ENCODE measurements around the gene SRL. TPM values are rescaled to one million over a fixed set of nuclear protein-coding genes. Genes with fewer than 3 reads are reported as not detected.

The SRL gene
- polyA plus RNA-seq, 1 of the 3 experiments (the other 2 are of a cell fraction) = not detected

GRCh38 chr16:4176906-4177417 is 64.9 kb downstream of the SRL start:
- Histone ChIP-seq H3K4me1 (ENCODE audit: control insufficient read depth in 1 of 2, insufficient read depth in 2 of 2, low read depth in 1 of 2, low read length in 1 of 2) (peaks cover 0 to 4% of the 10 kb centered on the region in 2 experiments; a peak in 2 of 4 replicates), H3K9me2 (no peaks in the 10 kb centered on the region), H3K9ac (no peak overlapping the region), H3K27ac (ENCODE audit: low read depth in 2 of 2, low read length in 1 of 2) (no peak overlapping the region), H3K36me3 (replicated peaks in 1 of 2; ENCODE audit: control insufficient read depth in 1 of 2, insufficient read depth in 2 of 2, low read length in 1 of 2) (no peaks in the 10 kb centered on the region), H3F3A (replicated peaks; ENCODE audit: insufficient read depth) (peaks cover 7% of the 10 kb centered on the region), H3K4me2 (no peak overlapping the region), H3K27me3 (ENCODE audit: insufficient read depth) (no peaks in the 10 kb centered on the region), H4K20me1 (ENCODE audit: insufficient read depth) (no peaks in the 10 kb centered on the region), H3K79me2 (ENCODE audit: insufficient read depth) (no peaks in the 10 kb centered on the region), H3K9me3 (no peaks in the 10 kb centered on the region), H3K4me3 (ENCODE audit: low read depth in 2 of 2, low read length in 1 of 2) (no peak overlapping the region), H2AFZ (ENCODE audit: low read depth) (no peak overlapping the region)
- peak; percentile 35 for TF ChIP-seq FOSL2 (IDR thresholded peaks at IDR 0.05; ENCODE audit: borderline replicate concordance, low read depth)
- no peak for TF ChIP-seq NFIC (IDR thresholded peaks at IDR 0.05; ENCODE audit: borderline replicate concordance)
- ChIA-PET CTCF (interaction anchor here (0.6 to 2.5 kb wide), 2 partner anchors 25 to 194 kb away, joined by 3 to 6 read pairs; no protein-coding TSS in a partner anchor), POLR2A (no interaction called here)
- 43% methylated on average over 5 of the region's 5 CpGs for WGBS (ENCODE audit: low lambda C conversion rate)
- no peak for DNase-seq

GRCh38 chr16:4175849-4176248 is 66.0 kb downstream of the SRL start:
- Histone ChIP-seq H3K9me2 (no peaks in the 10 kb centered on the region), H3K4me2 (no peak overlapping the region), H3K9me3 (no peaks in the 10 kb centered on the region), H3K9ac (no peak overlapping the region), H3K4me3 (ENCODE audit: low read depth in 2 of 2, low read length in 1 of 2) (no peak overlapping the region), H3K79me2 (ENCODE audit: insufficient read depth) (no peaks in the 10 kb centered on the region), H4K20me1 (ENCODE audit: insufficient read depth) (no peaks in the 10 kb centered on the region), H3K27ac (ENCODE audit: low read depth in 2 of 2, low read length in 1 of 2) (no peak overlapping the region), H3K4me1 (ENCODE audit: control insufficient read depth in 1 of 2, insufficient read depth in 2 of 2, low read depth in 1 of 2, low read length in 1 of 2) (peaks cover 0 to 4% of the 10 kb centered on the region in 2 experiments; a peak in 2 of 4 replicates), H3K36me3 (replicated peaks in 1 of 2; ENCODE audit: control insufficient read depth in 1 of 2, insufficient read depth in 2 of 2, low read length in 1 of 2) (no peaks in the 10 kb centered on the region), H3F3A (replicated peaks; ENCODE audit: insufficient read depth) (peaks cover 2% of the 10 kb centered on the region), H2AFZ (ENCODE audit: low read depth) (no peak overlapping the region), H3K27me3 (ENCODE audit: insufficient read depth) (no peaks in the 10 kb centered on the region)
- TF ChIP-seq, protein P1, sequence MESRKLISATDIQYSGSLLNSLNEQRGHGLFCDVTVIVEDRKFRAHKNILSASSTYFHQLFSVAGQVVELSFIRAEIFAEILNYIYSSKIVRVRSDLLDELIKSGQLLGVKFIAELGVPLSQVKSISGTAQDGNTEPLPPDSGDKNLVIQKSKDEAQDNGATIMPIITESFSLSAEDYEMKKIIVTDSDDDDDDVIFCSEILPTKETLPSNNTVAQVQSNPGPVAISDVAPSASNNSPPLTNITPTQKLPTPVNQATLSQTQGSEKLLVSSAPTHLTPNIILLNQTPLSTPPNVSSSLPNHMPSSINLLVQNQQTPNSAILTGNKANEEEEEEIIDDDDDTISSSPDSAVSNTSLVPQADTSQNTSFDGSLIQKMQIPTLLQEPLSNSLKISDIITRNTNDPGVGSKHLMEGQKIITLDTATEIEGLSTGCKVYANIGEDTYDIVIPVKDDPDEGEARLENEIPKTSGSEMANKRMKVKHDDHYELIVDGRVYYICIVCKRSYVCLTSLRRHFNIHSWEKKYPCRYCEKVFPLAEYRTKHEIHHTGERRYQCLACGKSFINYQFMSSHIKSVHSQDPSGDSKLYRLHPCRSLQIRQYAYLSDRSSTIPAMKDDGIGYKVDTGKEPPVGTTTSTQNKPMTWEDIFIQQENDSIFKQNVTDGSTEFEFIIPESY (IDR thresholded peaks at IDR 0.05; ENCODE audit: borderline replicate concordance, low read depth) = no peak
- TF ChIP-seq MEF2A (IDR thresholded peaks at IDR 0.05; ENCODE audit: borderline replicate concordance, low read depth) = no peak
- no peak for TF ChIP-seq CTCF (IDR thresholded peaks at IDR 0.05)
- no peak for TF ChIP-seq PBX3 (IDR thresholded peaks at IDR 0.05)
- TF ChIP-seq MAX (IDR thresholded peaks at IDR 0.05; ENCODE audit: low read depth) = no peak
- no peak for TF ChIP-seq TAF1 (IDR thresholded peaks at IDR 0.05; ENCODE audit: borderline replicate concordance, low read depth, low read length)
- ChIA-PET CTCF (interaction anchor here (2.5 kb wide), 1 partner anchor 193 kb away, joined by 6 read pairs; no protein-coding TSS in a partner anchor), POLR2A (no interaction called here)
- 88% methylated on average over 2 of the region's 2 CpGs for WGBS (ENCODE audit: low lambda C conversion rate)
- no peak for DNase-seq
